Activated CD8-positive, alpha-beta T cell treated with anti-CD3 and anti-CD28 coated beads, Interleukin-2, amount 10 ng/mL, durations not matched to agents 7 days and 5 days (primary cell): Measurements from ENCODE around the gene MAPK8IP3. TPM values are rescaled to one million over a fixed set of nuclear protein-coding genes. Genes with fewer than 3 reads are reported as not detected.
A peak's percentile ranks its signal among the peaks of the same experiment; 100 is the strongest.

ENCODE experiments used
- ATAC-seq: fragments of 150-1000 bp; cut with Tn5 transposase; one replicate; pipeline ENCODE4 v1.10.0; 2021; ENCODE audit warnings: moderate library complexity
- CTCF ChIA-PET: fragments of 350-600 bp; sonication (Branson Sonifier 250); formaldehyde crosslinking; loops from one replicate; lab custom pipeline; 2021; ENCODE audit warnings: antibody characterized with exemption; lab: Charles Lee
- POLR2A ChIA-PET: fragments of 350-600 bp; sonication (Branson Sonifier 250); formaldehyde crosslinking; loops from one replicate; lab custom pipeline; 2021; ENCODE audit warnings: antibody characterized with exemption; lab: Charles Lee
- DNase-seq: peaks from one replicate; pipeline ENCODE4 v3.0.0-alpha.2; 2020
- H3K27ac Mint-ChIP-seq: one replicate; pipeline ENCODE4 v1.8.0; 2021; ENCODE audit warnings: mild to moderate bottlenecking, mixed read lengths
- H3K27me3 Mint-ChIP-seq: one replicate; pipeline ENCODE4 v1.8.0; 2021; ENCODE audit warnings: low read depth, mixed read lengths
- H3K36me3 Mint-ChIP-seq: one replicate; pipeline ENCODE4 v1.8.0; 2021; ENCODE audit warnings: low read depth, mixed read lengths
- H3K4me1 Mint-ChIP-seq: one replicate; pipeline ENCODE4 v1.8.0; 2021; ENCODE audit warnings: low read depth, mixed read lengths
- H3K4me3 Mint-ChIP-seq: one replicate; pipeline ENCODE4 v1.8.0; 2021; ENCODE audit warnings: mild to moderate bottlenecking, mixed read lengths
- H3K9me3 Mint-ChIP-seq: one replicate; pipeline ENCODE4 v1.8.0; 2022; ENCODE audit warnings: mixed read lengths; ENCODE audit not compliant: insufficient read depth
- total RNA-seq, 2 experiments: library from RNA; stranded (reverse); gene quantifications; one replicate each; pipeline ENCODE4 v1.2.3, GENCODE V29; 2021

MAPK8IP3 gene
- total RNA-seq, 2 experiments from 2014 or later: 75.9 to 82.7 TPM

- CTCF ChIA-PET: no interaction called here
- POLR2A ChIA-PET: no interaction called here
- ATAC-seq: no peak
- no peaks in the 10 kb centered on the region for H3K4me1 Mint-ChIP-seq
- H3K27me3 Mint-ChIP-seq: no peaks in the 10 kb centered on the region
- no peaks in the 10 kb centered on the region for H3K9me3 Mint-ChIP-seq
- DNase-seq: no peak
- peaks cover 56% of the 10 kb centered on the region for H3K36me3 Mint-ChIP-seq
- no peak overlapping the region for H3K27ac Mint-ChIP-seq
- H3K4me3 Mint-ChIP-seq: no peak overlapping the region
Measured at GRCh38 chr16:1669698-1670097, 36.3 kb upstream of the MAPK8IP3 start.

GRCh38 chr16:1670371-1670770, 35.6 kb upstream of the MAPK8IP3 start:
- Mint-ChIP-seq H3K4me1 (no peaks in the 10 kb centered on the region), H3K36me3 (peaks cover 63% of the 10 kb centered on the region), H3K9me3 (no peaks in the 10 kb centered on the region), H3K27ac (no peak overlapping the region), H3K27me3 (no peaks in the 10 kb centered on the region), H3K4me3 (no peak overlapping the region)
- POLR2A ChIA-PET: no interaction called here
- ATAC-seq (no peak), DNase-seq (no peak)
- CTCF ChIA-PET: no interaction called here

- H3K27me3 Mint-ChIP-seq: no peaks in the 10 kb centered on the region
- POLR2A ChIA-PET: no interaction called here
- no peaks in the 10 kb centered on the region for H3K4me1 Mint-ChIP-seq
- DNase-seq: no peak
- peaks cover 68% of the 10 kb centered on the region for H3K36me3 Mint-ChIP-seq
- no peak overlapping the region for H3K4me3 Mint-ChIP-seq
- ATAC-seq: no peak
- H3K9me3 Mint-ChIP-seq: no peaks in the 10 kb centered on the region
- H3K27ac Mint-ChIP-seq: no peak overlapping the region
- CTCF ChIA-PET: no interaction called here
Measured at GRCh38 chr16:1670866-1671265, 35.1 kb upstream of the MAPK8IP3 start.

GRCh38 chr16:1673424-1674151, 32.4 kb upstream of the MAPK8IP3 start:
- H3K4me3 Mint-ChIP-seq: no peak overlapping the region
- no peaks in the 10 kb centered on the region for H3K9me3 Mint-ChIP-seq
- H3K27me3 Mint-ChIP-seq: no peaks in the 10 kb centered on the region
- ChIA-PET POLR2A (no interaction called here), CTCF (interaction anchor here (1.7 kb wide), 1 partner anchor 32 kb away, joined by 5 read pairs; the partner anchor contains the start of gene MAPK8IP3)
- H3K27ac Mint-ChIP-seq: no peak overlapping the region
- DNase-seq: no peak
- no peak for ATAC-seq
- peaks cover 58% of the 10 kb centered on the region for H3K36me3 Mint-ChIP-seq
- peaks cover 9% of the 10 kb centered on the region for H3K4me1 Mint-ChIP-seq

- Mint-ChIP-seq H3K4me3 (no peak overlapping the region), H3K27me3 (no peaks in the 10 kb centered on the region), H3K27ac (no peak overlapping the region), H3K9me3 (no peaks in the 10 kb centered on the region), H3K36me3 (peaks cover 58% of the 10 kb centered on the region), H3K4me1 (peaks cover 15% of the 10 kb centered on the region)
- DNase-seq (no peak), ATAC-seq (no peak)
- POLR2A ChIA-PET: no interaction called here
- CTCF ChIA-PET: interaction anchor here (1.7 kb wide), 1 partner anchor 32 kb away, joined by 5 read pairs; the partner anchor contains the start of gene MAPK8IP3
Measured at GRCh38 chr16:1674306-1674705, 31.7 kb upstream of the MAPK8IP3 start.

GRCh38 chr16:1674751-1675664, 31.0 kb upstream of the MAPK8IP3 start:
- no peak overlapping the region for H3K4me3 Mint-ChIP-seq
- H3K36me3 Mint-ChIP-seq: peaks cover 53% of the 10 kb centered on the region
- DNase-seq (no peak), ATAC-seq (no peak)
- H3K9me3 Mint-ChIP-seq: no peaks in the 10 kb centered on the region
- ChIA-PET CTCF (interaction anchor here (1.7 kb wide), 1 partner anchor 31 kb away, joined by 5 read pairs; the partner anchor contains the start of gene MAPK8IP3), POLR2A (no interaction called here)
- H3K27me3 Mint-ChIP-seq: no peaks in the 10 kb centered on the region
- H3K4me1 Mint-ChIP-seq: peaks cover 20% of the 10 kb centered on the region
- no peak overlapping the region for H3K27ac Mint-ChIP-seq

- DNase-seq: no peak
- peaks cover 48% of the 10 kb centered on the region for H3K36me3 Mint-ChIP-seq
- ChIA-PET POLR2A (no interaction called here), CTCF (interaction anchor here (1.0 to 1.8 kb wide), 2 partner anchors 10 to 29 kb away, joined by 3 to 6 read pairs; partner anchors contain the start of gene MAPK8IP3)
- peaks cover 36% of the 10 kb centered on the region for H3K4me1 Mint-ChIP-seq
- H3K9me3 Mint-ChIP-seq: no peaks in the 10 kb centered on the region
- ATAC-seq: no peak
- H3K27ac Mint-ChIP-seq: no peak overlapping the region
- no peak overlapping the region for H3K4me3 Mint-ChIP-seq
- H3K27me3 Mint-ChIP-seq: no peaks in the 10 kb centered on the region
Measured at GRCh38 chr16:1676661-1677060, 29.3 kb upstream of the MAPK8IP3 start.

- H3K27me3 Mint-ChIP-seq: no peaks in the 10 kb centered on the region
- no peaks in the 10 kb centered on the region for H3K9me3 Mint-ChIP-seq
- peaks cover 41% of the 10 kb centered on the region for H3K36me3 Mint-ChIP-seq
- ATAC-seq (no peak), DNase-seq (no peak)
- ChIA-PET CTCF (interaction anchor here (1.0 to 2.9 kb wide), 4 partner anchors 10 to 257 kb away, joined by 3 to 21 read pairs (median 5); partner anchors contain the start of genes MAPK8IP3 and UQCC4), POLR2A (interaction anchor here (0.9 to 2.0 kb wide), 3 partner anchors 29 to 537 kb away, joined by 3 to 19 read pairs (median 5); partner anchors contain the start of genes EME2, MAPK8IP3, MRPS34 and PGP)
- H3K27ac Mint-ChIP-seq: no peak overlapping the region
- H3K4me3 Mint-ChIP-seq: peak overlapping the region; percentile 44
- peaks cover 38% of the 10 kb centered on the region for H3K4me1 Mint-ChIP-seq
Measured at GRCh38 chr16:1677339-1677738, 28.7 kb upstream of the MAPK8IP3 start.

GRCh38 chr16:1677942-1678499, 28.0 kb upstream of the MAPK8IP3 start, which contains the start of gene JPT2:
TSS of gene JPT2 (plus strand) at chr16:1678279. CDS start at chr16:1678313, 34 bp downstream.
- DNase-seq (peak; percentile 96), ATAC-seq (peak; percentile 99)
- H3K4me1 Mint-ChIP-seq: peaks cover 38% of the 10 kb centered on the region
- POLR2A ChIA-PET: interaction anchor here (0.6 to 2.0 kb wide), 7 partner anchors 14 to 537 kb away, joined by 3 to 19 read pairs (median 3); partner anchors contain the start of genes EME2, MAPK8IP3, MRPS34 and PGP
- CTCF ChIA-PET: interaction anchor here (1.0 to 2.9 kb wide), 5 partner anchors 11 to 257 kb away, joined by 3 to 21 read pairs (median 4); partner anchors contain the start of genes MAPK8IP3 and UQCC4
- peak within 1 kb of the TSS; percentile 78 for H3K4me3 Mint-ChIP-seq
- peak within 1 kb of the TSS; percentile 71 for H3K27ac Mint-ChIP-seq
- H3K27me3 Mint-ChIP-seq: no peaks in the 10 kb centered on the region
- peaks cover 37% of the 10 kb centered on the region for H3K36me3 Mint-ChIP-seq
- no peaks in the 10 kb centered on the region for H3K9me3 Mint-ChIP-seq

- Mint-ChIP-seq H3K36me3 (peaks cover 36% of the 10 kb centered on the region), H3K9me3 (no peaks in the 10 kb centered on the region), H3K27ac (peak overlapping the region; percentile 71), H3K27me3 (no peaks in the 10 kb centered on the region), H3K4me3 (peak overlapping the region; percentile 78), H3K4me1 (peaks cover 38% of the 10 kb centered on the region)
- CTCF ChIA-PET: interaction anchor here (1.0 to 2.9 kb wide), 5 partner anchors 12 to 258 kb away, joined by 3 to 21 read pairs (median 4); partner anchors contain the start of genes MAPK8IP3 and UQCC4
- ATAC-seq (peak; percentile 29), DNase-seq (peak; percentile 42)
- POLR2A ChIA-PET: interaction anchor here (0.6 to 2.0 kb wide), 5 partner anchors 14 to 258 kb away, joined by 3 to 19 read pairs (median 5); partner anchors contain the start of genes EME2, MAPK8IP3, MRPS34 and UQCC4
Measured at GRCh38 chr16:1678500-1679098, 27.4 kb upstream of the MAPK8IP3 start.
